Natural killer cell (primary cell): ENCODE data around the gene ZNF324B. TPM values are rescaled to one million over a fixed set of nuclear protein-coding genes. Genes with fewer than 3 reads are reported as not detected.

ENCODE experiments used
- ATAC-seq, 3 donors: fragments of 150-1000 bp in 2 of 3; fragments of 200-7000 bp in 1 of 3; cut with Tn5 transposase; 1 replicate in 1 of 3; 2 replicates in 2 of 3; pipeline ENCODE4 v1.10.0; 2021; ENCODE audit warnings: mild to moderate bottlenecking in 2 of 3, moderate library complexity in 2 of 3
- DNase-seq, 2 donors: peaks; one replicate each; pipeline versions ENCODE4 v3.0.0 to v3.0.0-alpha.2; 2013 to 2021; ENCODE audit warnings: mixed read lengths in 1 of 2
- H3K27ac ChIP-seq: one replicate; pipeline ENCODE4 v1.5.1; 2013; ENCODE audit warnings: mild to moderate bottlenecking, low read length
- H3K27me3 ChIP-seq: one replicate; pipeline ENCODE4 v1.6.1; 2013; ENCODE audit warnings: low read length; ENCODE audit not compliant: control insufficient read depth, insufficient read depth
- H3K36me3 ChIP-seq: one replicate; pipeline ENCODE4 v1.6.1; 2013; ENCODE audit warnings: low read length; ENCODE audit not compliant: control insufficient read depth, insufficient read depth
- H3K4me1 ChIP-seq: one replicate; pipeline ENCODE4 v1.6.1; 2013; ENCODE audit warnings: low read length; ENCODE audit not compliant: control insufficient read depth, insufficient read depth
- H3K4me3 ChIP-seq: one replicate; pipeline ENCODE4 v1.5.1; 2013; ENCODE audit warnings: low read length
- H3K9me3 ChIP-seq: one replicate; pipeline ENCODE4 v1.6.1; 2013; ENCODE audit warnings: low read length; ENCODE audit not compliant: control insufficient read depth, insufficient read depth
- H3K27ac Mint-ChIP-seq, 2 donors: one replicate each; pipeline ENCODE4 v1.8.0; 2022; ENCODE audit warnings: mild to moderate bottlenecking in 2 of 2, mixed read lengths in 2 of 2, moderate library complexity in 1 of 2
- H3K27me3 Mint-ChIP-seq, 2 donors: one replicate each; pipeline ENCODE4 v1.8.0; 2022; ENCODE audit warnings: low read depth in 2 of 2, mixed read lengths in 2 of 2
- H3K36me3 Mint-ChIP-seq: one replicate; pipeline ENCODE4 v1.8.0; 2022; ENCODE audit warnings: mixed read lengths
- H3K4me1 Mint-ChIP-seq, 2 donors: one replicate each; pipeline ENCODE4 v1.8.0; 2022; ENCODE audit warnings: mixed read lengths in 2 of 2
- H3K4me3 Mint-ChIP-seq: one replicate; pipeline ENCODE4 v1.8.0; 2022; ENCODE audit warnings: mild to moderate bottlenecking, moderate library complexity, mixed read lengths
- H3K9me3 Mint-ChIP-seq, 2 donors: one replicate each; pipeline ENCODE4 v1.8.0; 2022; ENCODE audit warnings: mixed read lengths in 2 of 2
- CTCF ChIP-seq: fragments of 200-600 bp; IDR thresholded peaks from one replicate; pipeline ENCODE4 v1.8.0; 2022; ENCODE audit warnings: antibody characterized with exemption
- WGBS: methylation state at CpG from one replicate; pipeline ENCODE4 v1.1.7; 2013; ENCODE audit warnings: missing lambda C conversion rate; ENCODE audit not compliant: insufficient coverage; 5-methylcytosine and 5-hydroxymethylcytosine counted together
- intact Hi-C: fragments of 100-400 bp; cut with micrococcal nuclease; formaldehyde crosslinking; loops from one replicate; pipeline ENCODE4 v1.14.2; 2022
- total RNA-seq, 4 donors: library from RNA; stranded (reverse); fragments of 120-200 nt in 1 of 4; gene quantifications; one replicate each; pipeline versions ENCODE4 v1.2.3 to v1.2.4, GENCODE V29; 2013 to 2022

ZNF324B gene
- total RNA-seq, 3 donors from 2014 or later (not counting 1 experiment from before 2014, with no cell fraction given), result 10.4 to 11.4 (median 11.4) TPM

- Histone ChIP-seq H3K36me3 (peaks cover 4% of the 10 kb centered on the region), H3K27ac (no peak overlapping the region), H3K4me1 (peaks cover 21% of the 10 kb centered on the region), H3K4me3 (no peak overlapping the region), H3K27me3 (no peaks in the 10 kb centered on the region), H3K9me3 (no peaks in the 10 kb centered on the region)
- 100% methylated on average over 1 of the region's 1 CpG for WGBS
- no peaks in the 10 kb centered on the region for H3K36me3 Mint-ChIP-seq
- H3K4me1 Mint-ChIP-seq, result peaks cover 8 to 18% of the 10 kb centered on the region in 2 donors
- DNase-seq (no peak), ATAC-seq (no peak)
- TF ChIP-seq CTCF, result no peak
- no peaks in the 10 kb centered on the region for H3K27me3 Mint-ChIP-seq
- no peak overlapping the region for H3K4me3 Mint-ChIP-seq
- H3K9me3 Mint-ChIP-seq, result no peaks in the 10 kb centered on the region
- intact Hi-C loops, result no loop called here
- H3K27ac Mint-ChIP-seq, result no peak overlapping the region
Measured at GRCh38 chr19:58477871-58478270, 26.4 kb downstream of the ZNF324B start.

- intact Hi-C loops, result no loop called here
- WGBS, result 96% methylated on average over 7 of the region's 7 CpGs
Measured at GRCh38 chr19:58479303-58479702, 27.9 kb downstream of the ZNF324B start.

GRCh38 chr19:58479736-58480480, 28.5 kb downstream of the ZNF324B start:
- DNase-seq (no peak), ATAC-seq (no peak)
- Mint-ChIP-seq H3K27me3 (no peaks in the 10 kb centered on the region), H3K4me1 (peaks cover 8 to 18% of the 10 kb centered on the region in 2 donors), H3K4me3 (no peak overlapping the region), H3K36me3 (no peaks in the 10 kb centered on the region), H3K9me3 (no peaks in the 10 kb centered on the region), H3K27ac (no peak overlapping the region)
- Histone ChIP-seq H3K27me3 (no peaks in the 10 kb centered on the region), H3K9me3 (no peaks in the 10 kb centered on the region), H3K27ac (no peak overlapping the region), H3K4me1 (peaks cover 19% of the 10 kb centered on the region), H3K4me3 (no peak overlapping the region), H3K36me3 (peaks cover 2% of the 10 kb centered on the region)
- intact Hi-C loops, result no loop called here
- no peak for TF ChIP-seq CTCF
- 89% methylated on average over 28 of the region's 28 CpGs for WGBS

More at GRCh38 chr19:58479303-58479702, 27.9 kb downstream of the ZNF324B start:
- H3K27me3 ChIP-seq, result no peaks in the 10 kb centered on the region
- no peaks in the 10 kb centered on the region for H3K27me3 Mint-ChIP-seq
- no peaks in the 10 kb centered on the region for H3K9me3 Mint-ChIP-seq
- no peak overlapping the region for H3K4me3 ChIP-seq
- no peaks in the 10 kb centered on the region for H3K36me3 Mint-ChIP-seq
- H3K4me1 ChIP-seq, result peaks cover 21% of the 10 kb centered on the region
- DNase-seq, result no peak
- no peak overlapping the region for H3K27ac ChIP-seq
- TF ChIP-seq CTCF, result no peak
- H3K36me3 ChIP-seq, result peaks cover 2% of the 10 kb centered on the region
- peaks cover 8 to 18% of the 10 kb centered on the region in 2 donors for H3K4me1 Mint-ChIP-seq
- ATAC-seq, result no peak
- H3K4me3 Mint-ChIP-seq, result no peak overlapping the region
- H3K27ac Mint-ChIP-seq, result no peak overlapping the region
- no peaks in the 10 kb centered on the region for H3K9me3 ChIP-seq

- H3K27me3 Mint-ChIP-seq, result no peaks in the 10 kb centered on the region
- no peak overlapping the region for H3K27ac Mint-ChIP-seq
- no peak overlapping the region for H3K27ac ChIP-seq
- peaks cover 2% of the 10 kb centered on the region for H3K36me3 ChIP-seq
- no peaks in the 10 kb centered on the region for H3K36me3 Mint-ChIP-seq
- no peak overlapping the region for H3K4me3 ChIP-seq
- H3K9me3 ChIP-seq, result no peaks in the 10 kb centered on the region
- TF ChIP-seq CTCF, result no peak
- DNase-seq, result no peak
- 94% methylated on average over 20 of the region's 20 CpGs for WGBS
- no peaks in the 10 kb centered on the region for H3K9me3 Mint-ChIP-seq
- intact Hi-C loops, result no loop called here
- no peak overlapping the region for H3K4me3 Mint-ChIP-seq
- no peak for ATAC-seq
- peaks cover 14% of the 10 kb centered on the region for H3K4me1 ChIP-seq
- peaks cover 8 to 13% of the 10 kb centered on the region in 2 donors for H3K4me1 Mint-ChIP-seq
- H3K27me3 ChIP-seq, result no peaks in the 10 kb centered on the region
Measured at GRCh38 chr19:58480481-58480830, 29.0 kb downstream of the ZNF324B start.
